SHP77 treated with DMSO at 0.1 percent for 48 hours (cell line): ENCODE measurements around the gene ARFGAP1.

Experiments used
- DNase-seq: peaks from one replicate; lab custom pipeline; 2025; lab: John Stamatoyannopoulos, UW

Gene ARFGAP1

DNA sequence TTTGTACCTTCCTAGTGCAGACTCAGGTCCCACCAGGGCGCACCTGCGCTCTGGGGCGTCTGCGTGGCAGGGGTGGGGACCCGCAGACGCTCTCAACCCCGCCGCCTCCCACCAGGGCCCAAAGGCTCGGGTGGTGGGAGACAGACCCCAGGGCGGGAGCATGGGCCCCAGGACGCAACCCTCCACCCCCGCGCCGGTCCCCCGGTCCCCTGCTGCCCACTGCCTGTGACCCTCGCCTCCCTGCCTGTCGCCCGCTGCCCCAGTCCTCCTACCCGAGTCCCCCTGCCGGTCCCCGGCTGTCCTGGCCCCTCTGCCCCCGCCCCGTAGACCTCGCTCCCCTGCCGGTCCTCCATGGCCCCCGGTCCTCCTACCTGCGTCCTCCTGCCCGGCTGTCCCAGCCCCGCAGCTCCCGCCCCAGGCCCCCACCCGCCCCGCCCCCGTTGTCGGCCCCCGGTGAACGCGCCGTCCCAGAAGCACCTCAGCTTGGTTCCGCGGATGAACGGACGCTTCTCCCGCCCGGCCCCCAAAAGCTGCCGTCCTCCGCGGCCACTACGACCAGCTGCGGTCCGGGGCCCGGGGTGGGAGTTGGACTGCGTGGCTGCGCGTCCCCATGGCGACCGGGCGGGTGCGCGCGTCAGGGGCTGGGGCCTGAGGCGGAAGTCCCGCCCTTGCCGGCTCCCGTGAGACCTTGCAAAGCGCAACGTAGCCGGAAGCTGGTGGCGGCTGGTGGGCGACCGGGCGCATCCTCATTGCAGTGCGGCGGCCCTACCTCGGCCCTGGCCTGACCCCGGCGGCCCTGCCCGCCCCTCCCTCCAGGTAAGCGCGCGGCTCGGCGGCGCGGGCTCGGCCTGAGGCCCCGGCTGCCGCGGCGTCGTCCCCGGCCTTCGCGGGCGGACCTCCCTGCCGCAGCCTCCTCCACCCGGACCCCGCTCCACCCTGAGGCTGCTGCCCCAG lies at the start of gene ARFGAP1:
Gene ARFGAP1, plus strand, starts transcription at position 709 of the 954 bp plus-strand sequence. CDS start 2,768 bp downstream, outside the sequence.
- DNase-seq = peak; percentile 81

GRCh38 chr20:63223121-63223825 lies 49.3 kb upstream of the ARFGAP1 start:
- peak; percentile 57 for DNase-seq

DNA sequence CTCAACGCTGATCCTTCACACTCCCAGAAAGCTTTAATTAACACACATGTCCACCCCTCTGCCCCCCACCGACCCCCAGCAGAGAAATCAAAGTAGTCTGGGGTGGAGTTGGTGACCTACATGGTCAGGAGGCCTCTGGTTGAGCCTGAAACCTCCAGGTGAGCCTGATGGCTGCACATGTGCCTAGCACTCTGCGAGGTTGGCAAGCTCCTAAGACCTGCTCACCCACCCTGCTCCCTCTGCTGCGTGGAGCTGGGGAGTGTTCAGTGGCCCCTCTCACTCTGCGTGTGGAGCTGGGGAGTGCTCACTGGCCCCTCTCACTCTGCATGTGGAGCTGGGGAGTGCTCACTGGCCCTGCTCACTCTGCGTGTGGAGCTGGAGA lies 48.8 kb upstream of the ARFGAP1 start:
- DNase-seq = no peak

DNA sequence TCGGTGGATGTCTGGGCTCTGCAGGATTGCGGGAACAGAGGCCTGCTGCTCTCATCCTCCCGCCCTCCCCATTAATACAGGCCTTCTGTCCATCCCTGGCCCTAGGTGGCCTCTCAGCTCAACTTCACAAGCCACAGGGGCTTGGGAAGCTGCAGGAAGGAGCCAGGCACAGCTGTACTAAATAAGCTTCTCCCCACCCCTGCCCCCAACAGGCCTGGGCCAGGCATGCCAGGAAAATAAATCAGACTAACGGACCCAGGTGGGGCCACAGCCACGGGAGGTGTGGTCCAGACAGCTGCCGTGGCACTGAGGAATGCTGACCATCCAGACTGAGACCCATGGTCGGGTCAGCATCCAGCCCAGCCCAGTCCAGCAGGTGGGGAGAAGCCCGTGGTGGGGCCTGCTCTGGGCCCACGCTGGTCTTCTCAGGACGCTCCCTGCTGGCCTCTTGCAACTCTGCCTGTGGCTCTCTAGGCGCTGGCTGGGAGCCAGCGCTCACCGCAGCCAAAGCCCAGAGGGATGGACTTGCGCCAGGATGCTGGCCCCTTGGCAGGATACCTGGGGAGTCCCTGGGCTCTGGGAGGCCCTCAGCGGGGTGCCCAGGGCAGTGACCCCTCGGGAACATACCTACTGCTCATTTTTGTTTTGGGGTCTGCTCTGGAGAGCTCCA lies 48.1 kb upstream of the ARFGAP1 start:
- peak; percentile 86 for DNase-seq

DNA sequence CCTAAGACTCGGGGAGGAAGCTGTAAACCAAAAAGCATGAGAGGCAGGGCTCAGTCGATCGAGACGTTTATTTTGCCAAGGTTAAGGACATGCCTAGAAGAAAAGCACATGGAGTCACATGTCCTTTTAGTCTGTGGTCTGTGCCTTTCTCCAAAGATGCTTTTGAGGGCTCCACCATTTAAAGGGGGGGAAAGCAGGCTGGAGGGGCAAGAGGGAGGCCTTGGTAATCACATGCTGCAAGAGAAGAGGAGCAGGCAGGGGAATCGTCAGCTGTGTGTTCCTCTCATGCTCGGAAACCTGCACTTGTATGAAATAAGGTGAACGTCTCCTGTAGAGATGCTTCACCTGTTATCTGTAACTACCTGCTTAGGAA lies 47.5 kb upstream of the ARFGAP1 start:
- no peak for DNase-seq

DNA sequence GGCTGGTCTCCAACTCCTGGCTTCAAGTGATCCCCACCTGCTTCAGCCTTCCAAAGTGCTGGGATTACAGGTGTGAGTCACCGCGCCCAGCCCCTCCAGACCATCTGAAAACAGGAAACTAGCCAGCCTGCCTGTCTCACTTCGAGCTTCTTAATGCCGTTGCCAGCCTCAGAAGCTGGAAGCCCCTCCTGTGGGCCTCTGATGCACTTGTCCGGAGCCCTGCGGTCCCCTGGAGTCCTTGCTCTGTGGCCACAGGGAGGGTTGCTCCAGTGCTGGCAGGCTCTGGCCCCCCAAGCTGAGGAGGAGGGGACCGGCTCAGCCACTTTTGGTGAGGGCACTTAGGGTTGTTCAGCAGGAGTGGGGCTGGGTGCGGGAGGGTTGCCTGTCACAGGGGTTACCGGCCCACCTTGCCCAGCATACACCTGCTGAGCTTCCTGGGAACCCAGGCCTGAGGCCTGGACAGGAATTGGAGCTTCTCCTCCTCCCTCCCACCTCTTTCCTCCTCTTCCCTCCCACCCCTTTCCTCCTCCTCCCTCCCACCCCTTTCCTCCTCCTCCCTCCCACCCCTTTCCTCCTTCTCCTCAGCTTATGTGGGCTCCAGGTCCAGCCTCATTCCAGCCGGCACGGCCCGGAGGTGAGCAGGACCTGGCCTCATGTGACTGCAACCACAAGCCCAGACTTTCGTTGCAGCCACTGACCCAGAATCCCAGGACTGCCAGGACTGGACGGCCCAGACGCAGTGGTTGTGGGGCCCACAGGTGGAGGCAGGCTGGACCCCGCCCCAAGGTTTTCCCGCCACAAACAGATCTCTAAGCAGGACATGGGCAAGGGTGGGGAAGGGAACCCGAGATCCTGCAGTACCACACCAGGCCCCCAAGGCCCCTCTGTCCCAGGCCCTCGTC lies 46.3 kb upstream of the ARFGAP1 start:
- no peak for DNase-seq

DNA sequence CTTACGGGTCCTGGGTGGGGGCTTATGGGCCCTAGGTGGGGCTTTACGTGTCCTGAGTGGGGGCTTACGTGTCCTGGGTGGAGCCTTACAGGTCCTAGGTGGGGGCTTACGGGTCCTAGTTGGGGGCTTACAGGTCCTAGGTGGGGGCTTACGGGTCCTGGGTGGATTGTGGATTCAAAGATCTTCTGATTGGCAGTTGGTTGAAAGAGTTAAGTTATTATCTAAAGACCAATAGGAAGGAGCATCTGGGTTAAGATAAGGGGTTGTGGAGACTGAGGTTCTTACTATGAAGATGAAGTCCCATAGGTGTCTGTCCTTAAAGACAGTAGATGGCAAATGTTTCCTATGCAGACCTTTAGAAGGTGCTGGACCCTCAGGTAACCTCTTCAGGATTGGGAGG lies 45.4 kb upstream of the ARFGAP1 start:
- no peak for DNase-seq

GRCh38 chr20:63228806-63229205 lies 43.8 kb upstream of the ARFGAP1 start:
- no peak for DNase-seq

- DNase-seq = peak; percentile 49
These were observed 41.8 kb upstream of the ARFGAP1 start for GRCh38 chr20:63230800-63231268.

- DNase-seq = no peak
These were observed 40.2 kb upstream of the ARFGAP1 start for GRCh38 chr20:63232235-63233060.

- DNase-seq = no peak
These were observed 39.6 kb upstream of the ARFGAP1 start for GRCh38 chr20:63233061-63233344.

DNA sequence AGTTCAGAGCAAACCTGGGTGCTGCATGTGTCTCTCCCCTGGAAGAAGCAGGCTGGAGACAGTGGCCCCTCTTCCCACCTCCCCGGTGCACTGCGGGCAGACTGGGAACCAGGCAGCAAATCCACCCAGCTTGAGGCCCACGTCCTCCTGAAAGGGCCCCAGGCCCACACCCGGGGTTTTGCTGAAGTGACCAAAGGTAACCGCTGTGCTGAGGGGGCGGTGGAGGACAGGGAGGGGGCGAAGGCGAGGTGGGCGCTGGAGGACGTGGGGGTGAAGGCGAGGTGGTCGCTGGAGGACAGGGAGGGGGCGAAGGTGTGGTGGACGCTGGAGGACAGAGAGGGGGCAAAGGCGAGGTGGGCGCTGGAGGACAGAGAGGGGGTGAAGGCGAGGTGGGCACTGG lies 38.7 kb upstream of the ARFGAP1 start:
- no peak for DNase-seq

DNA sequence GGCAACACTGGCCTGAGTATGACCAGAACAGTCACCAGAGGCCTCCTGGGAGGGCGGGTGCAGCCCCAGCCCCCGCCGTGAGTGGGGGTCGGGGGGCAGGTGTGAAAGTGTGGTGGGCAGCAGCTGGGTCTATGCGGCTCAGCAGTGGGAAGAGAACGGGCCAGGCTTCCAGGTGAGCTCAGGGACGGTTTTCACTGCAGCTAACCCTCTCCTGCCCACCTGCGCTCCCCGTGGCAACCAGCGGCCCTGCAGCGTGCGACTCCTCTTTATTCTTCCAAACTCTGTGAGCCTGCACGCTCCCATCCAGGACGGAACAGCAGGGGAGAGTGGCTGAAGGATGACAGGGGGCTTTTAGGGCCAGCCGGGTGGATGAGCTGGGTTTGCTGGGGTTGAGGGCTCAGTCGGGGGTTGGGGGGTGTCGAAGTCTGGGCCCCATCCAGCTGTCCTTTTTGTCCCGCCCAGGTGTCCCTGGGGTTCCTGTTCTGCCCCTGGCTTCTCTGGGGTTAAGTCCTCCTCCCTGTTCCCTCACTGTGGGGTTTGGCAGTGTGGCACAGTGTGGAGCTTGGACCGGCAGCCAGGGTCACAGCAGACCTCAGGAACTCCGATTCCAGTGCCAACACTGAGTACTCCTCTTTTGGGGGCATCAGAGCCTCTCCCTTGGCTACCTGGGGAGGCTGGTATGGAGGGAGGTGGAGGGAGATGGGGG lies 37.8 kb upstream of the ARFGAP1 start:
- no peak for DNase-seq

DNA sequence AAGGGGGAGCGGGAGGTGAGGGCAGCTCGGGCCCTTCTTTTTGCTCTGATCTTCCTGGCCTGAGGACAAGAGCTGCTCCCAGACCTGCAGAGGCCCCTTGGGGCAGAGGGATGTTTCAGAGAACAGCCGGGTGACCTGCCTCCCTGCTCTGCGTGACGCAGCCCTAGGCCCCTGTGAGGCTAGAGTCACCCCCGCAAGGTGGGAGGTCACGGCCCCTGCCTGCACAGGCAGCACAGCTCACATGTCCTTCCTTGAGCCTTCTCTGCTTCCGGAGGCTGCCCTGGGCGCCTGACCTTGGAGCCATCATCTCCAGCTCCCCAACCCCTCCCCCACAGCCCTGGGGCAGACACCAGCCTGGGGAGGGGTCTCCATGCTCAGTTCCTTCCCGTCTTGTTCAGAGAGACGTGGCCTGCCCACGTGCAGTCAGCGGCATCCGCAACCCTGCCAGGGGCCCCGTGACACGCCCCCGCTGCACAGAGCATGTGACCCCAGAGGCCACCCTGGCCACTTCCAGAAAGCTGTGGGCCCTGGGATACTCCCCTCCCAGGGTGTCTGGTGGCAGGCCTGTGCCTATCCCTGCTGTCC lies 37.1 kb upstream of the ARFGAP1 start, which contains the start of gene BIRC7:
Gene BIRC7, plus strand, starts transcription at position 507 of the 585 bp plus-strand sequence. CDS start 192 bp downstream, outside the sequence.
- no peak for DNase-seq

GRCh38 chr20:63236116-63236837 lies 36.3 kb upstream of the ARFGAP1 start:
- no peak for DNase-seq

DNA sequence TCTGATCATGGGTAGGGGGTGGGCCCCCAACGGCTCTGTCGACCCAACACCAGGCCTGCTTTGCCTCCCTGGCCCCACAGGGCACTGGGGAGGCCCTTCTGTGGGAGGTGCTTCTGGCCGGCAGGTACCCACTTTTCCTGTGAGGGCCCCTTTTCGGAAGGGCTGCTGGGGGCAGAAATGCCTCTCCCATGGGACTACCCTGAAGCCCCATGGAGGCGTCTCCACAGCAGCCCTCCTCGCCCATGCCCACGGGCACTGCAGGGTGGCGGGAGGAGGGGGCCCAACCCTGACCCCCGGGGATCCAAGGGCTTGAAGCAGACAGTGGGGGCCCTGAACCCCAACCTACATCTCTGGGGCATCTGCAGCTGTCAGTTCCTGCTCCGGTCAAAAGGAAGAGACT lies 34.6 kb upstream of the ARFGAP1 start:
- DNase-seq = no peak

DNA sequence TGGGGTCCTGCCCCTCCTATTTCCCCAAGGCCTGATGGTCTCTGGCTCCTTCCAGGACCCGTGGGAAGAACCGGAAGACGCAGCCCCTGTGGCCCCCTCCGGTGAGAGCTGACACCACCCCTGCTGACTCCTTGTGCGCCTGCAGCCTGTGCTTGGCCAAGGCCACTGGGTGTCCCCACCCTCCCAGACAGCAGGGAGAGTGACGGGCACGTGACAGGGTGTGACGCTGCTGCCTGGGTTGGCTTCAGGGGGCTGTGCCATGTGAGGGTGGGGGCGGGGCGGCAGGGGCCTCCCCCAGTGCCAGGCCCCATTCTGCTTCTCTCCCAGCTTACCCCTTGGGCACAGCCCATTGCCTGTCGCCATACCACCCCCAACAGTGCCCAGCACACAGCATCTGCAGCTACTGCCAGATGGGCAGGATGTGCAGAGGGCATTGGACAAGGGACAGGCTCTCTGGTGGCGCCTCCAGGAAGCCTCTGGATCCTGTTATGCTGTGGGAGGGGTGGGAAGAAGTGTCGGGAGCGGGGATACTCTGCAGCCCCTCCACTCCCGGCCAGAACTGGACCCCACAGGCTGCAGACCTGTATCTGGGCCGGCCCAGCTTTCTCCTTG lies 34.0 kb upstream of the ARFGAP1 start:
- DNase-seq = no peak

- no peak for DNase-seq
These were observed 33.2 kb upstream of the ARFGAP1 start for GRCh38 chr20:63239431-63239830.
